ENCODE measurements around the gene AHSP.
"Not testable (repeated sequence)": the region's sequence is repeated elsewhere in the genome, so short reads cannot be mapped to it uniquely, and the experiment has no call there.

The AHSP gene

DNA sequence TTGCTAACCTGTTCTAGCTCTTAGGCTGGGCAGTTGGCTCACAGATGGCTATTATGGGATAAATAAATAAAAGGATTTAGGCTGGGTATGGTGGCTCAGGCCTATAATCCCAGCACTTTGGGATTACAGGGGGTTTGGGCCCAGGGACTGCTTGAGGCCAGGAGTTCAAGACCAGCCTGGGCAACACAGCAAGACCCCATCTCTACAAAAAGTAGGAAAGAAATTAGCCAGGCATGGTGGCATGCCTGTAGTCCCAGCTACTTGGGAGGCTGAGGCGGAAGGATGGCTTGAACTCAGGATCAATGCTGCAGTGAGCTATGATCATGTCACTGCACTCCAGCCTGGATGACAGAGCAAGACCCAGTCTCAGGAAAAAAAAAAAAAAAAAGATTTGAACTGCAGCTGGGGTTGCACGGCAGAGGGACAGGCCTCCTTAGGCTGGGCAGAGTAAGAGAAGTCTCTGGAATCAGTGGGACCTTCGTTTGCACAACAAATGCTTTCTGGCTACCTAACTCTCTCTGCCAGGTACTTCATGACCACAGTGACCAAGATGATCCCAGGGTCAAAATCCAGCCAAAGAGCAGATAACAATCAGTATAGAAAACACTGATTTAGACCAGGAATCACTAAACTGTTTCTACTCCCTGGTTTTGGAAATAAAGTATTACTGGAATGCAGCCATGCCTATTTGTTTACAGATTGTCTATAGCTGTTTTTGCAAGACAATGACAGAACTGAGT lies 26.3 kb upstream of the AHSP start:
- DNase-seq: no peak

- no peak for DNase-seq
These were observed 25.7 kb upstream of the AHSP start for GRCh38 chr16:31501966-31502348.

- no peak for DNase-seq
These were observed 24.7 kb upstream of the AHSP start for GRCh38 chr16:31502981-31503380.

- DNase-seq: not testable (repeated sequence)
These were observed 24.1 kb upstream of the AHSP start for GRCh38 chr16:31503555-31503954.

DNA sequence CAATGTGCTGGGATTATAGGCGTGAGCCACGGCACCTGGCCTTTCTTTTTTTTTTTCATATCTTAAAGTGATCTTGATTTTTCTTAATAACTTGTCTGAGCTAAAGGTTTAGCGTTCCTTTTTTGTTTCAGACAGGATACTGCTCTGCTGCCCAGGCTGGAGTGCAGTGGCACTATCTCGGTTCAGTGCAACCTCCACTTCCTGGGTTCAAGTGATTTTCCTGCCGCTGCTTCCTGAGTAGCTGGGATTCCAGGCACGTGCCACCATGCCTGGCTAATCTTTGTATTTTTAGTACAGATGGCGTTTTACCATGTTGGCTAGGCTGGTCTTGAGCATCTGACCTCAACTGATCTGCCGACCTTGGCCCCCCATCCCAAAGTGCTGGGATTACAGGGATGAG lies 23.5 kb upstream of the AHSP start:
- no peak for DNase-seq

GRCh38 chr16:31505483-31505882 lies 22.2 kb upstream of the AHSP start:
- no peak for DNase-seq

DNA sequence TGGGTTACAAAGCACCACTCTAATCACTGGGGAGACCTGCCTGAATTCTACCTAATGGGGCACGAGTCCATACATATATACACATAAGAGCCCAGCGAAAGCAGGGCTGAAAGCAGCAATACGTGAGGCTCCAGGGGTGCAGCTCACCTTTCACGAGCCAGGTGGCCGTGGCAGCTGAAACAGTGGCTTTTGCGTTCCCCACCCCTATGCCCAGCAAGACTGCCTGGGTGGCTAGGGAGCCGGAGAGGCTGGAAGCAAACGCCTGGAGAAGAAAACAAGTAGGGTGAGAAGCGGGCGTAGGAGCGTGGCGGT lies 20.1 kb upstream of the AHSP start:
- DNase-seq: no peak

GRCh38 chr16:31507929-31508705 lies 19.6 kb upstream of the AHSP start, which contains the start of gene RUSF1:
Gene RUSF1, minus strand, starts transcription at chr16:31508391. Its CDS starts 18 bp downstream, at chr16:31508373.
- DNase-seq: peak; percentile 95

GRCh38 chr16:31508706-31509195 lies 18.9 kb upstream of the AHSP start:
- no peak for DNase-seq

- DNase-seq: no peak
These were observed 14.6 kb upstream of the AHSP start for GRCh38 chr16:31513126-31513525.

DNA sequence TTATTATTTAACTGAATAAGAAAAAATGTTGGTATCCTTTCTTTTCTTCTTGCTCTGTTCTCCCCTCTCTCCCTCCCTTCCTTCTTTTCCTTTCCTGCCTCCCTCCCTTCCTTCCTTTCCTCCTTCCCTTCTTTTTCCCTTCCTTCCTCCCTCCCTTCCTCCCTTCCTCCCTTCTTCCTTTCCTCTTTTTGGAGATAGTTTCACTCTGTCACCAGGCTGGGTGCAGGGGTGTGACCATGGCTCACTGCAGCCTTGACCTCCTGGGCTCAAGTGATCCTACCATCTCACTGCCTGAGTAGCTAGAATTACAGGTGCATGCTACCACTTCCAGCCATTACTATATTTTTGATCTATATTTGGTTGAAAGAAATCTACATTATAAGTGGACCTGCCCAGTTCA lies 13.8 kb upstream of the AHSP start:
- no peak for DNase-seq

DNA sequence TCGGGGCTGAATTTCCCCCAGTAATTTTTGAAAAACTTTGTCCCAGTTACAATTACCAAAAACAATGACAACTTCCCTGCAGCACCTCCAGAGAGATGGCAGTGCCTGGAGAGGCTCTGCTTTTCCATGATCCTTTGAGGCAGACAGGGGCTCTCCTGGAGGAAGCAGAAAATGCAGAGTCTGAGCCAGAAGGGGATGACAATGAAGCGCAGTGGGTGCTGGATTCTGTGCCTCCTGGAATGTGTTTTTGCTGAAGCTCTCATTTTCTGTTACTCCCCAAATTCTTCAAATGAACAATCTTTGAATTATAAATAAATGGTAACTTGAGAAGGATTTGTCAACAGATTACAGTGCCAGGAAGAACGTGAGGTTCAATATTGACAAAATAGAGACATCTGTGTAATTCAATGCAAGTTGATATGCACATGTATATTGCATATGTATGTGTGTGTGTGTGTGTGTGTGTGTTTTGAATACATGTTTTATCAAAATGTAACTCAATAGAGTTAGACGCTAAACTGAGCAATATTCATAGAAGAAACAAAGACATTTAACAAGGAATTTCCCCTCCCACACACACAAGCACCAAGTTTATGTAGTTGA lies 9.8 kb upstream of the AHSP start:
- no peak for DNase-seq

- no peak for DNase-seq
These were observed 7.8 kb upstream of the AHSP start for GRCh38 chr16:31519759-31520431.

- no peak for DNase-seq
These were observed 6.3 kb upstream of the AHSP start for GRCh38 chr16:31521368-31521767.

DNA sequence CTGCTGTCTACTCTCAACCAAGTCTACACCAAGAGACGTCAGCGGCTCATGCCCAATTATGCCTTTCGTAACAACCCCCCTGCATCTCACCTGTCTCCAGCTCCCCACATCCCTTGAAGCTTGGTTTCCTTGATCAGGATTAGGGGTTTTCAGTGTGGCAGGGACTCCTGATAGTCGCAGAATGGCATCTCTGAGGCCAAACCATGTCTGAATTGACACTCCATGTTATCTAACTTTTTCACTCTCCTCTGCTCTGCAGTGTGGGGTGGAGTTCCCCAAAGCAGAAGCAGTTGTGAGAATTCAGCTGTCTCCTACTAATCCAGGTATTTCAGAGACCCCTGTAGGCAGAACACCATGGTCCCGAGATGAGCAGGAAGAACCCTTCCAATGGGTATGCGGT lies 5.6 kb upstream of the AHSP start:
- no peak for DNase-seq

GRCh38 chr16:31523768-31524167 lies 3.9 kb upstream of the AHSP start:
- DNase-seq: not testable (repeated sequence)

DNA sequence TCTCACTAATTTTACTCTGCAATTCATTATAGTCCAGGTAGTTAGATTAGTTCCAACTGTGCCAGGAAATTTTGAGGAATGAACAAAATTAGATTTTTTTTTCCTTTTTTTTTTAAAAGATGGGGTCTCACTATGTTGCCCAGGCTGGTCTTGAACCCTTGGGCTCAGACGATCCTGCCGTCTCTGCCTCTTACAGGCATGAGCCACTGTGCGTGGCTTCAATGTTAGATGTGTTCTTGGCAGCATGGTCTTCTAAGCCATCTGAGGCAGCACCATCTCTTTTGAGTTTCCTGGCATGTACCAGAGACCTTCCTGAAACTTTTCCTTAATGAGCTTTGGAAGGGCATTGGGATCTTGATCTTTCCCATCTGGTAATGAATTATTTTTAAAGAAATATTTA lies 2.6 kb upstream of the AHSP start:
- no peak for DNase-seq

DNA sequence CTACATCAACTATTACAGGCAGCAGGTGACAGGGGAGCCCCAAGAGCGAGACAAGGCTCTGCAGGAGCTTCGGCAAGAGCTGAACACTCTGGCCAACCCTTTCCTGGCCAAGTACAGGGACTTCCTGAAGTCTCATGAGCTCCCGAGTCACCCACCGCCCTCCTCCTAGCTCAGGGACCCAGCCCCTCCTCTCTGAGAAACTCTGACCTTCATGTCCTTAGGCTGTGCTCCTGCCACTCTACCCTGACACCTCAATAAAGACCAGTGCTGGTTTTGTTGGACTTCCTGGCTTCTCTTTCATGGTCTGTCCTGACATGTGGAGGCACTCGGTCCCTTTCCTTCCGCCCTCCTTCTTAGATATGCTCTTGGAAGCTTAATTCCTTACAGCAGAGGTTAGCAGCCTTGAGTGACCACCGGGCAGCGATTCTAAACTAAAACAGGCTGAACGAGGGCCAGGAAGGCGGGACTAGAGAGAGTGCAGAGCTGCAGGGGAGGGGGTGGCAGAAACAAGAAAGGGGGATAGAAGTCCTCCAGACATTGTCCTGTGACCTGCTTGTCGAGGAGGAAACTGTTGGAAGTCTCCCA lies 915 bp downstream of the AHSP start:
- DNase-seq: no peak

DNA sequence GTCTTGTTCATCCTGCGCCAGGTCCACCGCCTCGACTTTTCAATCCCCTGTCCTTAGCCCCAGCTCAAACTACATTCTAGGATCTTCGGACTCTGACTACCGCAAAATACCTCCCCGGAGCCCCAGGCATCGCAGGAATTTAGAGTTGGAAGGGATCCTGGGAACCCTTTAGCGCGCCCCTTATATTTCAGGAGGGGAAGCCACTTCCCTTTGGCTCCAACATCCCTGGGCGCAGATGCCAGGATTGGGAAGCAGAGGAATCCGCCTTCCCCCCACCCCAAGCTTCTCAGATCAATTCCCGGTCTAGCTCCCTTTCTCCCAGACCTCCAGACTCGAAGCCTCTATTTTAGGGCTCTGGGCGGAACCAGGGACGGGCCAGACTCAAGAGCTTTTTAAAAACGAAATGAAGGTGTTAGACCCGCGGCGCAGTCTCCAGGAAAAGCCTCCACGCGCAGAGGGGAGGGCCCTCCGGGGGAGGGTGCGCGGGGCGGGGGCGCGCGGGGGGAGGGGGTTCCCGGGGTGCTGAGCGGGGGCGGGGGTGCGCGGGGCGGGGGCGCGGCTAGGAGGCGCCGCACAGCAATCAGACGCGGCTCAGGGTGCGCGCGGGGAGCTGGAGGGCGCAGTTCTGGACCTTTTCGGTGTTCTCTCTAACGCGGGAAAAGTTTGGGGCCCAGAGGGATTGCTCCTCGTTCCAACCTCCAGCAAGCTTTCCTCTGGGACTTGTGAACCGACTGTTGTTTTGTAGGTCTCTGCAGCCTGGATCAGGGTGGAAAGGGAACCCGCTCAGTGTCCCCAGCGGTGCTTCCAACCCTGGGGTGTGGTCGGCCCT lies 1.6 kb downstream of the AHSP start:
- DNase-seq: peak; percentile 53

- DNase-seq: no peak
These were observed 2.2 kb downstream of the AHSP start for GRCh38 chr16:31529937-31530312.

- no peak for DNase-seq
These were observed 2.7 kb downstream of the AHSP start for GRCh38 chr16:31530405-31530804.

DNA sequence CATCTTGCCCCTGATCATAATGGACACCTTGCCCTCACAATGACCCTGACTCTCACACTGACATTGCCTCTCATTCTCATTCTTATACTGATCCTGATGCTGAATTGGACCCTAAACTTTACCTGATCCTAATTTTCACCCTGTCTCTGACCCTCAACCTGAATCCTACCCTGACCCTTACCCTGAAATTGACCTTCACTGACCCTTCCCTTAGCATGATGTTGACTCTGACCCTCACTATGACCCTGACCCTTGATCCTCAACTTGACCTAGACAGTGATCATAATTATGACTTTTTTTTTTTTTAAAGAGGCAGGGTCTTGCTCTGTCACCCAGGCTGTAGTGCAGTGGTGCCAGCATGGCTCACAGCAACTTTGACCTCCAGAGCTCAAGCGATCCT lies 3.4 kb downstream of the AHSP start:
- DNase-seq: no peak

All from hematopoietic multipotent progenitor cell treated with erythropoietin and hydrocortisone succinate and interleukin-3 and kit ligand, for 6 days (in vitro differentiated cells).